Endodermal cell (in vitro differentiated cells): ENCODE measurements around the gene SCRN3. TPM values are rescaled to one million over a fixed set of nuclear protein-coding genes. Genes with fewer than 3 reads are reported as not detected.
"Not testable (repeated sequence)": the region's sequence is repeated elsewhere in the genome, so short reads cannot be mapped to it uniquely, and the experiment has no call there.

ENCODE experiments used
- DNase-seq: peaks from one replicate; pipeline ENCODE4 v3.0.0-alpha.2; 2017
- H3K27ac ChIP-seq: 2 replicates; pipeline ENCODE4 v1.5.1; 2013; ENCODE audit warnings: mild to moderate bottlenecking, low read depth, low read length, moderate library complexity
- H3K27me3 ChIP-seq: 2 replicates; pipeline ENCODE4 v1.6.1; 2013; ENCODE audit warnings: mild to moderate bottlenecking, low read length, moderate library complexity; ENCODE audit not compliant: insufficient read depth, control insufficient read depth, poor library complexity, severe bottlenecking
- H3K36me3 ChIP-seq: 2 replicates; pipeline ENCODE4 v1.7.0; 2013; ENCODE audit warnings: mild to moderate bottlenecking, low read length, moderate library complexity; ENCODE audit not compliant: control insufficient read depth, insufficient read depth
- H3K4me1 ChIP-seq: one replicate; pipeline ENCODE4 v1.7.0; 2013; ENCODE audit warnings: low read length; ENCODE audit not compliant: control insufficient read depth, insufficient read depth
- H3K4me3 ChIP-seq: 2 replicates; pipeline ENCODE4 v1.5.1; 2013; ENCODE audit warnings: mild to moderate bottlenecking, low read length, moderate library complexity
- H3K9ac ChIP-seq: 2 replicates; pipeline ENCODE4 v1.6.1; 2013; ENCODE audit warnings: mild to moderate bottlenecking, low read length, moderate library complexity; ENCODE audit not compliant: poor library complexity, severe bottlenecking; ENCODE audit errors: extremely low read depth
- H3K9me3 ChIP-seq: 2 replicates; pipeline ENCODE4 v1.6.1; 2013; ENCODE audit warnings: mild to moderate bottlenecking, low read length, moderate library complexity; ENCODE audit not compliant: control insufficient read depth
- H3K27ac Mint-ChIP-seq: 2 replicates; pipeline ENCODE4 v1.8.0; 2020; ENCODE audit warnings: mixed read lengths
- H3K27me3 Mint-ChIP-seq: 2 replicates; pipeline ENCODE4 v1.8.0; 2021; ENCODE audit warnings: mild to moderate bottlenecking, mixed read lengths; ENCODE audit not compliant: insufficient read depth
- H3K36me3 Mint-ChIP-seq: 2 replicates; pipeline ENCODE4 v1.8.0; 2020; ENCODE audit warnings: low read depth, mixed read lengths
- H3K4me1 Mint-ChIP-seq: 2 replicates; pipeline ENCODE4 v1.8.0; 2020; ENCODE audit warnings: mixed read lengths
- H3K4me3 Mint-ChIP-seq: 2 replicates; pipeline ENCODE4 v1.8.0; 2020; ENCODE audit warnings: mild to moderate bottlenecking, moderate library complexity, mixed read lengths
- H3K9me3 Mint-ChIP-seq: 2 replicates; pipeline ENCODE4 v1.8.0; 2020; ENCODE audit warnings: mild to moderate bottlenecking, mixed read lengths
- WGBS, 2 experiments: methylation state at CpG; one replicate each; pipeline versions ENCODE4 v1.1.5 to v1.1.7; 2013; ENCODE audit warnings: missing lambda C conversion rate in 2 of 2, mixed read lengths in 1 of 2; ENCODE audit not compliant: insufficient coverage in 1 of 2, insufficient read length in 1 of 2; 5-methylcytosine and 5-hydroxymethylcytosine counted together
- total RNA-seq, 2 donors: library from RNA; stranded (reverse); fragmentation: NEBNext Ultra II Directional in 1 of 2; extraction: Animal tissue kit (Norgen Biotek cat#: 25700) in 1 of 2; gene quantifications; 2 replicates in 1 of 2; 3 replicates in 1 of 2; pipeline ENCODE4 v1.2.1, GENCODE V29; 2021
- TF ChIP-seq, protein P1 (sequence below): fragments of 200-600 bp; sonication (generic); conservative IDR thresholded peaks from 2 replicates; pipeline ENCODE4 v1.5.0; 2021; ENCODE audit warnings: antibody characterized with exemption, mild to moderate bottlenecking

The SCRN3 gene
- total RNA-seq, 2 donors from 2014 or later = 11.4 to 13.6 TPM

DNA sequence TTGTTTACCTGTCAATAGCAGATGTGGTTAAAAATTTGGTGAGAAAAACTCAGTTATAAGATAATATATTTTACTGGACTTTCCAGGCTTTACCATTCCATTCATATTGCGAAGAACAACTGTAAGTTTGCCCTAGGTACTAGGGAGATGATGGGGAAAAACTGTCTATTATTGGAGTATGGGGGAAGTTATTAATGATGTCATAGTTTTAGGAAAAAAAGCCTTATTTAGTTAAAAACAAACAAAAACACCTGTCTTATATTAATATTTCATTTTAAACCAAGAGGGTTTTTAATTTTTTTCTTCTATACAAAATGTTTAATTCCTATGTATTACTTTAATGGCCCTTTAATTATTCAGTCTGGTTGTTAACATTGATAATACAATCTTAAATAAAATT lies 42.5 kb upstream of the SCRN3 start:
- H3K36me3 ChIP-seq = peaks cover 14% of the 10 kb centered on the region
- H3K27me3 ChIP-seq = no peaks in the 10 kb centered on the region
- Mint-ChIP-seq H3K4me1 (no peaks in the 10 kb centered on the region), H3K27me3 (no peaks in the 10 kb centered on the region), H3K27ac (no peak overlapping the region), H3K36me3 (peaks cover 10% of the 10 kb centered on the region), H3K9me3 (no peaks in the 10 kb centered on the region), H3K4me3 (no peak overlapping the region)
- H3K4me3 ChIP-seq = no peak overlapping the region
- TF ChIP-seq, protein P1, sequence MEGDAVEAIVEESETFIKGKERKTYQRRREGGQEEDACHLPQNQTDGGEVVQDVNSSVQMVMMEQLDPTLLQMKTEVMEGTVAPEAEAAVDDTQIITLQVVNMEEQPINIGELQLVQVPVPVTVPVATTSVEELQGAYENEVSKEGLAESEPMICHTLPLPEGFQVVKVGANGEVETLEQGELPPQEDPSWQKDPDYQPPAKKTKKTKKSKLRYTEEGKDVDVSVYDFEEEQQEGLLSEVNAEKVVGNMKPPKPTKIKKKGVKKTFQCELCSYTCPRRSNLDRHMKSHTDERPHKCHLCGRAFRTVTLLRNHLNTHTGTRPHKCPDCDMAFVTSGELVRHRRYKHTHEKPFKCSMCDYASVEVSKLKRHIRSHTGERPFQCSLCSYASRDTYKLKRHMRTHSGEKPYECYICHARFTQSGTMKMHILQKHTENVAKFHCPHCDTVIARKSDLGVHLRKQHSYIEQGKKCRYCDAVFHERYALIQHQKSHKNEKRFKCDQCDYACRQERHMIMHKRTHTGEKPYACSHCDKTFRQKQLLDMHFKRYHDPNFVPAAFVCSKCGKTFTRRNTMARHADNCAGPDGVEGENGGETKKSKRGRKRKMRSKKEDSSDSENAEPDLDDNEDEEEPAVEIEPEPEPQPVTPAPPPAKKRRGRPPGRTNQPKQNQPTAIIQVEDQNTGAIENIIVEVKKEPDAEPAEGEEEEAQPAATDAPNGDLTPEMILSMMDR = no peak
- 100% methylated on average over 1 of the region's 1 CpG; no CpG with 5 or more reads in 1 of the 2 experiments for WGBS, 2 experiments
- H3K9ac ChIP-seq = no peak overlapping the region
- no peak overlapping the region for H3K27ac ChIP-seq
- DNase-seq = no peak
- no peaks in the 10 kb centered on the region for H3K4me1 ChIP-seq
- H3K9me3 ChIP-seq = no peaks in the 10 kb centered on the region

DNA sequence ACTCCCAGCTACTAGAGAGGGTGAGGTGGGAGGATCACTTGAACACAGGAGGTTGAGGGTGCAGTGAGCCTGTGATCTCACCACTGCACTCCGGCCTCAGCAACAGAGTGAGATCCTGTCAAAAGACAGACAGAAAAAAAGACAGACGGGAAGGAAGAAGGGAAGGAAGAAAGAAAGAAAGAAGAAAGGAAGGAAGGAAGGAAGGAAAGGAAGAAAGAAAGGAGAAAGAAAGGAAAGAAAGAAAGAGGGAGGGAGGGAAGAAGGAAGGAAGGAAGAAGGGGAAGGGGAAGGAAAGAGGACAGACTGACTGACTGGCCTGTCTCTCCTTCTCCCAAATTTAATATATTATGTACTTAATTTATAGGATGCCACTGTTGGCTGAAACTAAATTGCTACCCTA lies 39.2 kb upstream of the SCRN3 start:
- TF ChIP-seq, protein P1 = no peak
- WGBS, 2 experiments = 94 to 100% methylated on average over 1 to 2 of the region's 2 CpGs
- peaks cover 4% of the 10 kb centered on the region for H3K36me3 ChIP-seq
- H3K9ac ChIP-seq = no peak overlapping the region
- H3K4me1 Mint-ChIP-seq = no peaks in the 10 kb centered on the region
- no peak overlapping the region for H3K4me3 Mint-ChIP-seq
- H3K27ac Mint-ChIP-seq = no peak overlapping the region
- H3K4me3 ChIP-seq = no peak overlapping the region
- no peaks in the 10 kb centered on the region for H3K27me3 ChIP-seq
- no peak overlapping the region for H3K27ac ChIP-seq
- no peak for DNase-seq
- no peaks in the 10 kb centered on the region for H3K9me3 ChIP-seq
- no peaks in the 10 kb centered on the region for H3K4me1 ChIP-seq
- peaks cover 5% of the 10 kb centered on the region for H3K9me3 Mint-ChIP-seq
- peaks cover 20% of the 10 kb centered on the region for H3K36me3 Mint-ChIP-seq
- H3K27me3 Mint-ChIP-seq = no peaks in the 10 kb centered on the region

DNA sequence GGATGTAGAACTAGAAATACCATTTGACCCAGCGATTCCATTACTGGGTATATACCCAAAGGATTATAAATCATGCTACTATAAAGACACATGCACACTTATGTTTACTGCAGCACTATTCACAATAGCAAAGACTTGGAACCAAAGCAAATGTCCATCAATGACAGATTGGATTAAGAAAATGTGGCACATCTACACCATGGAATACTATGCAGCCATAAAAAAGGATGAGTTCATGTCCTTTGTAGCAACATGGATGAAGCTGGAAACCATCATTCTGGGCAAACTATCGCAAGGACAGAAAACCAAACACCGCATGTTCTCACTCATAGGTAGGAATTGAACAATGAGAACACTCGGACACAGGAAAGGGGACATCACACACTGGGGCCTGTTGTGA lies 35.9 kb upstream of the SCRN3 start:
- H3K9ac ChIP-seq, H3K4me3 Mint-ChIP-seq, H3K27me3 ChIP-seq, DNase-seq, H3K27ac Mint-ChIP-seq, H3K4me3 ChIP-seq, H3K4me1 ChIP-seq, H3K4me1 Mint-ChIP-seq, H3K27me3 Mint-ChIP-seq, H3K27ac ChIP-seq: not testable (repeated sequence)
- WGBS, 2 experiments = 89 to 97% methylated on average over 4 of the region's 4 CpGs
- Mint-ChIP-seq H3K9me3 (peaks cover 25% of the 10 kb centered on the region), H3K36me3 (peaks cover 44% of the 10 kb centered on the region)
- peaks cover 11% of the 10 kb centered on the region for H3K36me3 ChIP-seq
- H3K9me3 ChIP-seq = peaks cover 20% of the 10 kb centered on the region

DNA sequence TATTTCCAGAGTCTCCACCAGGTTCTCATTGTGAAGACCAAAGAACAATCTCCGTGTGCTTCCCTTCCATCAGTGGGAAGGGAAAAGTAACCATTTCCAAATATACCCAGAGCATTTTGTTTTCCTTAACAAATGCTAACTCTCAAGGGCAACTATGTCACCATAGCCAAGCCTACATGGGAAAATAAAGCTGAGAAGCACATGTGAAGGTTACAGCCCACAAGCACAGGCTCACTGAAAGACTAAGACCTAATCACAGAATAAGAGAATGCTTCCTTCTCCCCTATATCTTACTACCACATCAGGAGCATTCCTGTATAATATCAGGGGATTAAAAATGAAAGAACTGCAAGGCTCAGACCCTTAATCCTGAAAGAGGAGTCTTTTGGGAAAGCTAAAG lies 32.6 kb upstream of the SCRN3 start:
- WGBS, 2 experiments = 94 to 100% methylated on average over 1 of the region's 1 CpG
- H3K27ac Mint-ChIP-seq = no peak overlapping the region
- H3K9me3 Mint-ChIP-seq = peaks cover 44% of the 10 kb centered on the region
- H3K27me3 Mint-ChIP-seq = no peaks in the 10 kb centered on the region
- H3K36me3 Mint-ChIP-seq = peaks cover 68% of the 10 kb centered on the region
- no peak for DNase-seq
- H3K4me1 ChIP-seq = no peaks in the 10 kb centered on the region
- peaks cover 50% of the 10 kb centered on the region for H3K9me3 ChIP-seq
- TF ChIP-seq, protein P1 = no peak
- no peak overlapping the region for H3K9ac ChIP-seq
- peaks cover 37% of the 10 kb centered on the region for H3K36me3 ChIP-seq
- H3K27me3 ChIP-seq = no peaks in the 10 kb centered on the region
- H3K4me1 Mint-ChIP-seq = no peaks in the 10 kb centered on the region
- no peak overlapping the region for H3K27ac ChIP-seq
- no peak overlapping the region for H3K4me3 Mint-ChIP-seq
- no peak overlapping the region for H3K4me3 ChIP-seq

DNA sequence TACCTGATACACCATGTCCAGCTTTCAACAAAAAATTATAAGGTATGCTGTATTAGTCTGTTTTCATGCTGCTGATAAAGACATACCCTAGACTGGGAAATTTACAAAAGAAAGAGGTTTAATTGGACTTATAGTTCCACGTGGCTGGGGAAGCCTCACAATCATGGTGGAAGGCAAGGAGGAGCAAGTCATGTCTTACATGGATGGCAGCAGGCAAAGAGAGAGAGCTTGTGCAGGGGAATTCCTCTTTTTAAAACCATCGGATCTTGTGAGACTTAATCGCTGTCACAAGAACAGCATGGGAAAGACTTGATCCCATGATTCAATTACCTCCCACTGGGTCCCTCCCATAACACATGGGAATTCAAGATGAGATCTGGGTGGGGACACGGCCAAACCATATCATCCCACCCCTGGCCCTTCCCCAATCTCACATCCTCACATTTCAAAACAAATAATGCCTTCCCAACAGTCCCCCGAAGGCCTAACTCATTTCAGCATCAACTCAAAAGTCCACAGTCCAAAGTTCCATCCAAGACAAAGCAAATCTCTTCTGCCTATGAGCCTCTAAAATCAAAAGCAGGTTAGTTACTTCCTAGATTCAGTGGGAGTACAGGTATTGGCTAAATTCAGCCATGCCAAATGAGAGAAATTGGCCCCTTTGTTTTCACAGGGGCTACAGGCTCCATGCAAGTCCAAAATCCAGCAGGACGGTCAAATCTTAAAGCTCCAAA lies 31.9 kb upstream of the SCRN3 start:
- H3K36me3 ChIP-seq = peaks cover 40% of the 10 kb centered on the region
- peaks cover 75% of the 10 kb centered on the region for H3K36me3 Mint-ChIP-seq
- H3K4me1 Mint-ChIP-seq, DNase-seq, H3K4me3 ChIP-seq, H3K9ac ChIP-seq, H3K27ac Mint-ChIP-seq, H3K27ac ChIP-seq, H3K4me1 ChIP-seq, H3K27me3 ChIP-seq, H3K27me3 Mint-ChIP-seq, H3K4me3 Mint-ChIP-seq: not testable (repeated sequence)
- H3K9me3 Mint-ChIP-seq = peaks cover 44% of the 10 kb centered on the region
- peaks cover 51% of the 10 kb centered on the region for H3K9me3 ChIP-seq
- WGBS, 2 experiments = 96 to 100% methylated on average over 3 to 6 of the region's 6 CpGs
